Measurements from ENCODE around the gene PDLIM3.
"Not testable (repeated sequence)": the region's sequence is repeated elsewhere in the genome, so short reads cannot be mapped to it uniquely, and the experiment has no call there.

Gene PDLIM3

GRCh38 chr4:185534866-185535611 lies at the start of gene PDLIM3:
TSS of gene PDLIM3 (minus strand) at chr4:185535507. CDS start at chr4:185535434, 73 bp downstream.
- no peak for DNase-seq

- DNase-seq, result no peak
Measured at GRCh38 chr4:185583813-185584212, 48.5 kb upstream of the PDLIM3 start.

GRCh38 chr4:185582651-185583400 lies 47.5 kb upstream of the PDLIM3 start:
- DNase-seq, result no peak

GRCh38 chr4:185580699-185581098 lies 45.4 kb upstream of the PDLIM3 start:
- no peak for DNase-seq

- DNase-seq, result no peak
Measured at GRCh38 chr4:185578284-185578683, 43.0 kb upstream of the PDLIM3 start.

GRCh38 chr4:185576962-185577950 lies 41.9 kb upstream of the PDLIM3 start:
- DNase-seq, result no peak

- no peak for DNase-seq
Measured at GRCh38 chr4:185576314-185576961, 41.1 kb upstream of the PDLIM3 start.

GRCh38 chr4:185573651-185574199 lies 38.4 kb upstream of the PDLIM3 start:
- peak; percentile 62 for DNase-seq

- DNase-seq, result no peak
Measured at GRCh38 chr4:185570727-185571126, 35.4 kb upstream of the PDLIM3 start.

GRCh38 chr4:185567381-185568376 lies 32.4 kb upstream of the PDLIM3 start:
- no peak for DNase-seq

- no peak for DNase-seq
Measured at GRCh38 chr4:185566972-185567371, 31.7 kb upstream of the PDLIM3 start.

GRCh38 chr4:185566425-185566824 lies 31.1 kb upstream of the PDLIM3 start:
- DNase-seq, result no peak

- no peak for DNase-seq
Measured at GRCh38 chr4:185565696-185566095, 30.4 kb upstream of the PDLIM3 start.

GRCh38 chr4:185564349-185564748 lies 29.0 kb upstream of the PDLIM3 start:
- no peak for DNase-seq

- no peak for DNase-seq
Measured at GRCh38 chr4:185562531-185562930, 27.2 kb upstream of the PDLIM3 start.

- no peak for DNase-seq
Measured at GRCh38 chr4:185560316-185560715, 25.0 kb upstream of the PDLIM3 start.

- DNase-seq, result no peak
Measured at GRCh38 chr4:185559915-185560281, 24.6 kb upstream of the PDLIM3 start.

- not testable (repeated sequence) for DNase-seq
Measured at GRCh38 chr4:185559251-185559914, 24.1 kb upstream of the PDLIM3 start.

- no peak for DNase-seq
Measured at GRCh38 chr4:185554365-185555126, 19.2 kb upstream of the PDLIM3 start.

GRCh38 chr4:185552254-185552653 lies 16.9 kb upstream of the PDLIM3 start:
- no peak for DNase-seq
